Skin epidermis (tissue), 12 donors: ENCODE data around the gene ETHE1.
"Not testable (repeated sequence)": the region's sequence is repeated elsewhere in the genome, so short reads cannot be mapped to it uniquely, and the experiment has no call there.

Experiments
- H3K27ac ChIP-seq, 21 experiments: fragments of 200-600 bp; sonication (generic) in 11 of 21; one replicate each; pipeline ENCODE4 v1.5.0; 2020; ENCODE audit warnings: mild to moderate bottlenecking in 3 of 21, inconsistent platforms in 2 of 21, moderate library complexity in 2 of 21
- H3K4me3 ChIP-seq, 7 experiments: fragments of 200-600 bp; sonication (generic) in 2 of 7; one replicate each; pipeline ENCODE4 v1.5.0; 2020; ENCODE audit warnings: inconsistent platforms in 2 of 7, mild to moderate bottlenecking in 2 of 7, moderate library complexity in 1 of 7

Gene ETHE1

GRCh38 chr19:43553656-43554055 lies 26.7 kb upstream of the ETHE1 start:
- H3K27ac ChIP-seq = peak overlapping the region in 1 of 21 experiments; percentile 39
- H3K4me3 ChIP-seq = no peak overlapping the region

GRCh38 chr19:43552616-43553015 lies 25.6 kb upstream of the ETHE1 start:
- Histone ChIP-seq H3K27ac (no peak overlapping the region), H3K4me3 (no peak overlapping the region)

GRCh38 chr19:43552198-43552450 lies 25.1 kb upstream of the ETHE1 start:
- H3K4me3 ChIP-seq = no peak overlapping the region
- H3K27ac ChIP-seq = no peak overlapping the region

- no peak overlapping the region for H3K27ac ChIP-seq
- no peak overlapping the region for H3K4me3 ChIP-seq
Observed at GRCh38 chr19:43551399-43552197, 24.6 kb upstream of the ETHE1 start.

GRCh38 chr19:43548706-43549105 lies 21.7 kb upstream of the ETHE1 start:
- no peak overlapping the region for H3K27ac ChIP-seq

GRCh38 chr19:43547926-43548325 lies 20.9 kb upstream of the ETHE1 start:
- H3K4me3 ChIP-seq, H3K27ac ChIP-seq: not testable (repeated sequence)

More at GRCh38 chr19:43548706-43549105, 21.7 kb upstream of the ETHE1 start:
- no peak overlapping the region for H3K4me3 ChIP-seq

GRCh38 chr19:43546581-43546980 lies 19.6 kb upstream of the ETHE1 start:
- H3K4me3 ChIP-seq = no peak overlapping the region
- peak overlapping the region in 1 of 21 experiments; percentile 26 for H3K27ac ChIP-seq

GRCh38 chr19:43545981-43546380 lies 19.0 kb upstream of the ETHE1 start:
- Histone ChIP-seq H3K27ac (peak overlapping the region in 1 of 21 experiments; percentile 26), H3K4me3 (no peak overlapping the region)

- no peak overlapping the region for H3K4me3 ChIP-seq
- H3K27ac ChIP-seq = no peak overlapping the region
Observed at GRCh38 chr19:43545276-43545675, 18.3 kb upstream of the ETHE1 start.

- H3K27ac ChIP-seq = no peak overlapping the region
- H3K4me3 ChIP-seq = no peak overlapping the region
Observed at GRCh38 chr19:43544077-43544476, 17.1 kb upstream of the ETHE1 start.

GRCh38 chr19:43541920-43542650 lies 15.1 kb upstream of the ETHE1 start:
- no peak overlapping the region for H3K4me3 ChIP-seq
- H3K27ac ChIP-seq = no peak overlapping the region

- Histone ChIP-seq H3K27ac (no peak overlapping the region), H3K4me3 (no peak overlapping the region)
Observed at GRCh38 chr19:43540381-43540780, 13.4 kb upstream of the ETHE1 start.

- no peak overlapping the region for H3K4me3 ChIP-seq
- H3K27ac ChIP-seq = no peak overlapping the region
Observed at GRCh38 chr19:43538922-43539321, 11.9 kb upstream of the ETHE1 start.

- H3K4me3 ChIP-seq = peak overlapping the region in 1 of 7 experiments; percentile 39
- peak overlapping the region in 9 of 21 experiments; percentile 30 to 80 (median 55) for H3K27ac ChIP-seq
Observed at GRCh38 chr19:43534816-43535761, 8.1 kb upstream of the ETHE1 start.

GRCh38 chr19:43534305-43534815 lies 7.4 kb upstream of the ETHE1 start:
- peak overlapping the region in 12 of 21 experiments; percentile 30 to 90 (median 56) for H3K27ac ChIP-seq
- H3K4me3 ChIP-seq = peak overlapping the region in 6 of 7 experiments; percentile 39 to 61 (median 58)

- peak overlapping the region; percentile 39 to 61 (median 57) for H3K4me3 ChIP-seq
- H3K27ac ChIP-seq = peak overlapping the region; percentile 13 to 92 (median 80)
Observed at GRCh38 chr19:43533546-43534304, 6.7 kb upstream of the ETHE1 start.

GRCh38 chr19:43532962-43533545 lies 6.1 kb upstream of the ETHE1 start, which contains the start of gene ZNF575:
ZNF575 (plus strand) TSS chr19:43533188; CDS start chr19:43534423, 1,235 bp downstream.
- Histone ChIP-seq H3K4me3 (peak within 1 kb of the TSS; percentile 39 to 61 (median 57)), H3K27ac (peak within 1 kb of the TSS; percentile 13 to 92 (median 80))

GRCh38 chr19:43532571-43532961 lies 5.6 kb upstream of the ETHE1 start:
- peak overlapping the region; percentile 39 to 61 (median 57) for H3K4me3 ChIP-seq
- H3K27ac ChIP-seq = peak overlapping the region in 20 of 21 experiments; percentile 58 to 92 (median 80)
